CD4-positive, alpha-beta T cell treated with Interleukin-6 for 4 hours (primary cell): ENCODE data around the gene BYSL.
"Not testable (repeated sequence)": the region's sequence is repeated elsewhere in the genome, so short reads cannot be mapped to it uniquely, and the experiment has no call there.

Experiments used
- DNase-seq: peaks from one replicate; pipeline ENCODE4 v3.0.0-alpha.2; 2020; ENCODE audit warnings: mixed read lengths

The BYSL gene

DNA sequence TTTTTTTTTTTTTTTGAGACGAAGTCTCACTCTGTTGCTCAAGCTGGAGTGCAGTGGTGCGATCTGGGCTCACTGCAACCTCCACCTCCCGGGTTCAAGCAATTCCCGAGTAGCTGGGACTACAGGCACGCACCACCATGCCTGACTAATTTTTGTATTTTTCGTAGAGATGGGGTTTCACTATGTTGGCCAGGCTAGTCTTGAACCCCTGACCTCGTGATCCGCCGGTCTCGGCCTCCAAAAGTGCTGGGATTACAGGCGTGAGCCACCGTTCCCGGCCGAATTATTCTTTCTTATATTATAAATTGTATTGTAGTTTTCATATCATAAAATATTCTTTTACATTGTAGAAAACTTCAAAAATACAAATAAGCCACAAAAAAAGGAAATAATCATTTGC lies 21.6 kb downstream of the BYSL start:
- not testable (repeated sequence) for DNase-seq

DNA sequence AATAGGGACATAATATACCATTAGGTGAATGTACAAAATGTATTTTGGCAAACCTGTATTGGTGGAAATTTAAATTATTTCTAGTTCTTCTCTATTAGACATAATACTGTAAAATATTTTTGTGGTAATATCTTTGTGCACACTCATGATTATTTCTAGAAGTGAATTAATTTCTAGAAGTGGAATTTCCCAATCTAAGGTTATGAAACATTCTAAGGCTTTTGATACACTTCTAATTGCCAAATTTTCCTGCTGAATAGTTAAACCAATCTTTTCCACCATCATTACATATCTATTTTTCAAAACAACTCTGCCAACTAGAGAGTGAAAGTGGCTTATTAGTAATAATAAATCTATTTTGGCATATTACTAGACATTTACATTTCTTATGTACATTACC lies 22.2 kb downstream of the BYSL start:
- no peak for DNase-seq

DNA sequence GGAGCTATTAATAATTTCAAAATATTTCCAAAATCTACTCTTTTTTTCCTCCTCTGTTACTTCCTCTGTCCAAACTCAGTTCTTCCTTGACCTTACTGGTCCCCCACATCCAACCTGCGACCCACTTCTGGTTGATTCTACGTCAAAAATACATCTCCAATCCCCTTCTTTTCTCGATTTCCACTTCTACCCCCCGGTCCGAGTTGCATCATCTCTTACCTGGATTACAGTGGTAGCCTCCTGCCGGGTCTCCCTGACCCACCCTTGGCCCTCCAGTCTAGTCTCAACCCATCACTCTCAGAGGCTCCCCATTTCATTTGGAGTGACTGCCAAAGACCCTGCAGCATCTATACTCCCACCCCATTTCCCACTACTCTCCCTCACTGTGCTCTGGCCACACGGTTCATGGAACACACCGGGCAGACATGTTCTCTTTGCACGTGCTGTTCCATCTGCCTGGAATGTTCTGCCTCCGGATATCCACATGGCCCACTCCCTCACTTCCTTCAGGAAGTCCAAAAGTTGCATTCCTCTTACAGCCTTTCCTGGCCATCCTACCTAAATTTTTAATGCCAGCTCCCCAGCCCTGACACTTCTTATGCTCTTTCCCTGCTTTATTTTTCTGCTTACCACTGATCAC lies 26.4 kb downstream of the BYSL start:
- DNase-seq, result no peak

DNA sequence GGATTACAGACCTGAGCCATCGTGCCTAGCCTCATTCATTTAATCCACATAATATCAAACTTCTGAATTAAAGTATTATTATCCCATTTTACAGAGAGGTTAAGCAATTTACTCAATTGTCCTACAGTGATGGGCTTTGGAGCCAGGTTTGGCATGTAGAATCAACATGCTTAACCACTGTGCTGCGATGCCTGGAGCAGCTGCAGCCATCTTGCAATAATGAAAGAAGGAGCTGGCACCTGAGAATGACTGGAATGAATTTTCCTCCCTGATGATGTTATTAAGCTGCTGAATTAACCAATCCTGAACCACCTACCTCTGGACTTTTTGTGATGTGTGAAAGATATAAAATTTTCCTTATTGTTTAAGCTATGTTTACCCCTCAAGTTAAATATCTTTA lies 33.4 kb downstream of the BYSL start:
- no peak for DNase-seq

DNA sequence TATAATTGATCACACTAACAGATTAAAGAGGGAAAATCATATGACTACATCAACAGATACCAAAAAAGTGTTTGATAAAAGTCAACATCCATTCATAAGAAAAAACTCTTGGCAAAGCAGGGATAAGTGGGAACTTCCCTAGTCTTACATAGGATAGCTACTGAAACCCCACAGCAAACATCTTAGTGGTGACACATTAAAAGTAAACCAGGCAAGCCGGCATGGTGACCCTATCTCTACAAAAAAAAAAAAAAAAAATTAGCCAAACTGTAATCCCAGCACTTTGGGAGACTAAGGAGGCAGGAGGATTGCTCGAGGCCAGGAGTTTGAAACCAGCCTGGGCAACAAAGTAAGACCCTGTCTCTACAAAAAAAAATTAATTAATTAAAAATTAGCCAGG lies 34.1 kb downstream of the BYSL start:
- no peak for DNase-seq

DNA sequence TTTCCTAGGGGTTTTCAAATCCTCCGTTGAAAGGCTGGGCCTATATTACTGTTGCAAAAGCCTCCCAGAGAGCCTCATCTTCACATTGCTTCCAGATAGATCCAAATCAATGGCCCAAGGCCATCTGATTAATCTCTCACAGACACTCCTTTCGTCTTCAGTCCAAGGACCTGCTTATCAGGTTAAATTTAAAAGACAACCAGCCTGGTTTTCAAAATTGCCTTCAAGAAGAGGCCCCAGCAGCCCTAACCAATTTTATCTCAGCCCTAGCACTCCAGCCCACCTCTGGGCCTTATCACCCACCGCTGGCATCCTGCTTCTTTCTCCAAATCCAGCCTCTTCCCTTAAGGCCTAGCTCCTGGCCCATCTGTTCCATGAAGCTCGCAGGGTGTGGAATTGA lies 35.8 kb downstream of the BYSL start:
- DNase-seq, result no peak

DNA sequence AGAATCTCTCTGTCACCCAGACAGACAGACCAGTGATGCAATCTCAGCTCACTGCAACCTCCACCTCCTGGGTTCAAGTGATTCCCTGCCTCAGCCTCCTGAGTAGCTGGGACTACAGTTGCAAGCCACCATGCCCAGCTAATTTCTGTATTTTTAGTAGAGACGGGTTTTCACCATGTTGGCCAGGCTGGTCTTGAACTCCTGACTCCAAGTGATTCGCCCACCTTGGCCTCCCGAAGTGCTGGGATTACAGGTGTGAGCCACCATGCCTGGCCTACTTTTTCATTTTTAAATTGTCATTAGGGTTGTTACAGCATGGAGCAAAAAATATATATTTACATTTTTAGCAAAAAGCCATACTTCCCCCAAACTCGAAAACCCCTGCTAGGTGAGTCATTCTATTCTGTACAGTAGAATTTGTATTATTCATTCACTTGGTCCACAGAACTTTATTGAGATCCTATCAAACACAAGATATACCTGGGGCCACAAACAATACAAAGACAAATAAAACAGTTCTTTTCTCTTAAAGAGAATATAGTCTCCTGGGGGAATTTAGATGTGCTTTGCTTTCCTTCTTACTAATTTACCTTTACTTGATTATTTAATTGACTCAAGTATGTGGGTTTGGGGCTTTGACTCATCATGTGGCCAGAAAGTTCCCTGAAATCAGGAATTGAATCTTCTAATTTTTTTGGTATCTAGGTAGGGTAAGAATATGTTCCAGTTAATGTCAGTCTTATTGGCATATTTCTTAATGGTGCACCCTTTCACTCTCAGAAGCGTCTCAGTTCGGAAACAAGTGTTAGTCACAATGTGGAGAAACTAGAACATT lies 36.9 kb downstream of the BYSL start:
- peak; percentile 15 for DNase-seq

DNA sequence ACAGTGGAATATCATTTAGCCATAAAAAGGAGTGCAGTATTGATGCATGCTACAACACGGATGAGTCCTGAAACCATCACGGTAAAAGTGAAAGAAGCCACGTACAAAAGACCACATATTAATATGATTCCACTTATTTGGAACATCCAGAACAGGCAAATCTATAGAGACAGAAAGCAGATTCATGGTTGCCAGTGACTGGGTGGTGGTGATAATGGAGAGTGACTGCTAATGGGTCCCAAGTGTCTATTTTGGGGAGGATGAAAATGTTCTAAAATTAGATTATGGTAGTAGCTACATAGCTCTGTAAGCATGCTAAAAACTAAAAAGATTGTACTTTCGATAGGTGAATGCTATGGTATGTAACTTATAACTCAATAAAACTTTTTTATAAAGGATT lies 38.7 kb downstream of the BYSL start:
- DNase-seq, result no peak

DNA sequence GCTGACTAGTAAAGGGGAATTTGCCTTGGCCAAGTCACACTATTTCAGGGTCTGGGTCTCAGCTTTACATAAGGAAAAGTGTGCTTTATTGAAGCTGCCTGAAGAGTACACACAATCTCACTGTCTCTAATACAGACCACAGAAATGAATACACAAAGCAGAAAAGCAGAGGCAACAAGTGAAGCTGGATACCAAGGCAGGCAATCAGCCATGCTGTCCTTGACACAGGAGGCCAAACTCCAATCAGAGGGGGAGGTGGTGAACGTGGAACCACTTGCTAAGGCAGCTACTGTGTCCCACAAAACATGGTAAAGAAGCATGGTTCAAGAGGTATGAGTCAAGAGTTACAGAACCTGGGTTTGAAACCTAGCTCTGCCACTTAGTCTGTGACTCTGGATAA lies 42.1 kb downstream of the BYSL start:
- no peak for DNase-seq

DNA sequence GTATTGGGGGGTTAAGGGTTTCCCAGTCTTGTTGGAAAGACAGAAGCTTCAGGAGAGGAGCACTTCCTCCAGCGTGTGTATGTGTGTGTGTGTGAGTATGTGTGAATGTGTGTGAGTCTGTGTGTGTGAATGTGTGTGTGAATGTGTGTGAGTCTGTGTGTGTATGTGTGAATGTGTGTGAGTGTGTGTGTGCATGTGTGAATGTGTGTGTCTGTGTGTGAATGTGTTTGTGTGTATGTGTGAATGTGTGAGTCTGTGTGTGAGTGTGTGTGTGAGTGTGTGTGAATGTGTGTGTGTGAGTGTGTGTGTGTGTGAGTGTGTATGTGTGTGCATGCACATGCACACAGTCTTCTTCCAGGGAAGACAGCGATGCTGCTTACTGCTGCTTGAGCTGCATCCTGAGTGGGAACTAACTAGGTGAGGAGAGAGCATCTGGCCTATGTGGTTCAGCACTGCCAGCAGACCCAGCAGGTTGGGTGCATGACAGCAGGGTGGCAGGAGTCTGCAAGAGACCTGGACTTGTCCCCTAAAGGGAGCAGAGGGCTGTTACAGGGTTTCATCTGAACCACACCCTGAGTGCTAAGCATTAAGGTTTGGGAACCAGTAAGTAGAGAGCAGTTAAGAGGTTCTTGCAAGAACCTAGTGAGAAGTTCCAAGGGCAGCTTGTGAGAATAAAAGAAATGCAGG lies 43.0 kb downstream of the BYSL start:
- DNase-seq, result no peak

DNA sequence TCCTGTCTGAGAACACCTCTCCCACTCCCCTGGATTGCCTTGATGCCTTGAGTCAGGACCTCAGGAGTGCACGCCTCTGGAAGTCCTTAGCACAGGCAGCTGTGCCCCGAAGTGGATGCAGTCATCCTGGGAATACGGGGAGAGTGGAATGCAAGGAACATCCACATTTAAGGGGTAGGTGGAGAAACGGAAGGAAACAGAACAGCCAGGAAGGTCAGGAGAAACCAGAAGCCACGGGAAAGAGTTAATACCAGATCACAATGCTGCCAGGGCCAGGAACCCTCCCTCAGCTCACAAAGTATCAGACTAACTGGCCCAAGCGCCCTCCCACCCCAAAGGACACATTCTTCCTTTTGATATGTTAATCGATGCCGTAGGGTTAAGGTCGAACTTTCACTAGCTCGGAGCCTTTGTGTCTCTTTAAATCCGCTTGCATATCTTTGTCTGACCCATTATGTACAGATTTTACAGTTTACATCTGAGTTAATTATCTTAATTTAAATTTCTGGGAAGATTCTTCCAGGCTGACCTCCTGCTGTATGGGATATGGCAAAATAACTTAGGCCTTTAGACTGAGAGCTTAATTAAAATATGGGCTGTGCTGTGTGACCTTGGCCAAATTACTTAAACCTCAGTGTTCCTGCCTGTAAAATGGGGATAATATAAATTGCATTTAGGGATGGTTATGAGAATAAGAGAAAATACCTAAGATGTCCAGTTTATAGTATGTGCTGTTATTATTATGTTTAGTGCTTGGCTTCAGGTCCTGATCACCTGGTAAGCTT lies 44.3 kb downstream of the BYSL start:
- DNase-seq, result no peak

DNA sequence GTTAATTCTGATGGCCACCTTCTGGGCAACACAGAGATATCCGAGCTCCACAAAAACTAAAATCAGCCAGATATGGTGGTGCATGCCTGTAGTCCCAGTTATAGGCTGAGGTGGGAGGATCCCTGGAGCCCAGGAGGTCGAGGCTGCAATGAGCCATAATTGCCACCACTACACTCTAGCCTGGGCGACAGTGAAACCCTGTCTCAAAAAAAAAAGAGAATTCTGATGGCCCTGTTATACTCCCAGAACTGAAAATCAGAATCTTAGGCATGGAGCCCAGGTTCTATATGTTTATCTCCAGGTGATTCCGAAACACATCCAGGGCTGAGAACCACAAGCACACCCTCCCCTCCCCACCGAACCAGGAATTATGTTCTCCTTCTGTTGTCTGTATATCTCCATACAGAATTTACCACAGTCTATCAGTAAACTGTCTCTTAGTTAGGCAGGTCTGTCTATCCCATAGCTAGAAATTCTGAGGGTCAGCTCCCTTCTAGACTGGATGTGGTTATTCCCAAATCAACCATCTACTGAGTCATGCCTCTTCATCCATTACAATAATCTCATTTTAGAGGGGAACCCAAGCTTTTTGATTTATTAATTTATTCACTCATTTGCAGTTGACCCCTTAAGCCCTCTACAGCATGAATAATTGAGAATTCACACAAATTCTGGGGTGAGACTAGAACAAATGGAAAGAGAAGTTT lies 45.1 kb downstream of the BYSL start:
- no peak for DNase-seq

DNA sequence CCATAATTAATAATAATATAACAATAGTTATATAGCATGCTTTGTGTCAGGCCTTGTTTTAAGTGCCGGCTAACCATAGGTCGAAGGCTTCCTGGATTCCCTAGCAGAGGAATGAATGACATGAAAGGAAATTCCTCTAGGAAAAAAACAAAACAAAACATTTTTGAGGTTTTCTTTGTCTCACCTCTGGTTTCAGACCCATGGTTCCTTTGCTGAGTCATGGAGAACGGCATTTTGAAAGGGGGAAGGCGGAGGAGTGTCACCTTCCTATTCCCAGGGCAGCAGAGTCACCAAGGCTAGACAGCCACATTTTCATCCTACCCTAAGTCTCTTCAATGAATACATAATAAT lies 45.6 kb downstream of the BYSL start:
- no peak for DNase-seq

DNA sequence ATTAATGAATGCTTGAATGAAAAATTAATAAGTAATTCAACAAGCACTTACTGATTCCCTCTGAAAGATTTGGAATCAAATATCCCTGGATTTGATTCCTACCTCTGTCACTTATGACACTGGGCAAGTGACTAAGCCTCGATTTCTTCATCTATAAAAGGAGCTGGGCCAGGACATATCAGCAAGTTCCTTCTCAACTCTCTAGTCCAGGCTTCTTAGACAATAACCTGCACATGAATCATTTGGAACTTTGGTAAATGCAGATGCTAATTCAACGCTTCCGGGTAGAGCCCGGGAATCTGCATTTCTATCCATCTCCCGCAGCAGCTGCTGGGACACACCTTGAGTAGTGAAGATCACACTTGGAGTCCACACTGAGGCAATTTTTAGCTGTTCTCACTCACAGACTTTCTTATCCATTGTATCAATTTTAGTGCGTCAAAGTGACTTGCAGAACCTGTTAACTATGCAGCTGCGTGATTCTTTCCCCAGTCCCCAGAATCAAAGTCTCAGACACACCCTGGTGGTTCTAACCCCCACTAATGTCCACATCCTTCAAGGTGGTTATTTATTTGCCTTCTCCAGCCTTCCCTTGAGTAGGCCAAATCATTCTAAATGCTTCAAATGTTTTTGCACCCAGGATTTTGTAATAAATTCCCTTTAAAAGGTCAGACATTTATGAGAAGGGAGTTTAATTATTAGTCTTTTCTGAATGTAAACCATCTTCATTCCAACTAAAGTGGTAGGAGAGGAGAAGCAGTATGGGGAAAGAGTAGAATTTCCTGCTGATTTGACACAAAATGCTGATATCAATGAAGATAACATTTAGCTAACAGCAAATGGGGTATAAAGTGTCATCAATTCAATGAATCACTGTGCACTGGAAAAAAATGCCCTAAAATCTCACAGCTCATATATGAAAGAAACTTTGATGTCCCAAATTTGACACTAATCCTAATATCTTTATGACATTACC lies 46.3 kb downstream of the BYSL start:
- no peak for DNase-seq

DNA sequence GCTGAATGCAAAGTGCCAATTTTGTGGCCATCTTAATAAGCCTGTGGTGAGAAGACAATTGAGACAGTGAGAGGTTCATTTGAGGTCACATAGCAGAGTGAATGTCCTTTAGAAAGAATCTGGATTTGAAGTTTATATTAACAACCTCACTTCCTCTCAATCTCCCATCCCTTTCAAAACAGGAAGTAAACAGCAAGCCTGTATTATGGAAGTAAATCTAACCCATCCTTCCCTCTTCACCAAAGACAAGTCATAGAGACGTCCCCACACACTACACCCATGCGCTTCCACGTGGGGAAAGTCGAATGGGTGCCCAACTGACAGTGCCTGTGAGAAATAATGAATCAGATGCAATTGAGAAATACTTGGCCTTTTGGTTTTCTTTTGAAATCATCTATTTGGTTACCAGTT lies 49.1 kb downstream of the BYSL start:
- DNase-seq, result peak; percentile 18

DNA sequence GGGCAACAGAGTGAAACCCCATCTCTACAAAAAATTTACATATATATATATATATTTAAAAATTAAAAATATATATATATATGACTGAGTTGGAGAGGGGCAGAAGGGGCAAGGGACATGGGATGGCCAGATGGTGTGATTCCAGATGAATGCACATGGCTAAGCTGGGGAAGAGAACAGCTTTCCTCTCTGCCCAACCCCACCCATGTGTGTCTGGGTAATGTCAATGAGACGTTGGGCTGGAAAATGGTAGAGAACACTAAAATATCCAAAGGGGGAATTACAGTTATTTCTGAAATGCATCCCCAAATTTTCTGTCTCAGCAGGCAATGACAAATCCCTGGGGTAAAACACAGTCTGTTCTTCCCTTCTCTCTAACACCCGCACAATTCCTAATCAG lies 51.5 kb downstream of the BYSL start:
- DNase-seq, result no peak

DNA sequence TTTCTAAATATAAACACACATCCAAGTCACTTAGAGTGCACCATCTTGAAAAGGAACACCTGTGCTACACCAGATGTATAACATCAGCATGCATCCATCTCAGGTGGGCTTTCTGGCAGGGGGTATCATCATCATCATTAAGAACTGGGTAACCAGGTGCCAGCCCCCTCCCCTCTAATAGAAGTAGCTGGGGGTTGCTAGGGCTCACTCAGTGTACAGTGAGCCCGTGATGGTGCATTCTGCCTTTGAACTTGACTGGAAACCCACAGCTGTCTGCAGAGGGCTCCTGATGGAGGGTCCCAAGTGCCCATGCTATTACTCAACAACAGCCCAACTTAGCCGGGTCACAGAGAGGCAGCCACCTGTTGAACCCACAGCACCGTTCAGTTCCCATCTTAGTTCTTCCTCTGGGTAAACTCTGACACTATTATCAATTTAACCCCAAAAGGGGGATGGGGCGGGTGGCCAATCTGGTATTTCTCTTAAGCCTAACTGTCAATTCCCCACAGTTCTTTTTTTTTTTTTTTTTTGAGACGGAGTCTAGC lies 53.1 kb downstream of the BYSL start:
- no peak for DNase-seq

DNA sequence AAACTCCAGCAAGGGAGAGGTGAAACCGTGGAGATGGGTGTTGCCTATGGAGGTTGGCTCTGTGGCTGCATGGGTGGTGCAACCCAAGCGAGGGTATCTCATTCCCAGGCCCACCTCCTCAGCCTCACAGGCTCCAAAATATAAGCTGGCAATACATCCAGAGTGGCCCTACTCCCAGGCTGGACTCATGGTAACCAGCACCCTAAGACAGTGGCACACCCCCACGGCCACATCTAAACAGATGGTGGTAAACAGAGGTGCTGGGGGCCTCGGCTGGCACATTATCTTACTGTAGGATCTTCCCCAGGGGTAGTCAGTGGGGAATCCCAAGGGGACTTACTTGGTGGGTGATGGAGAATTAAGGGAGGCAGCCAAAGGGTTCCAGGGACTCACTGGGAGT lies 54.0 kb downstream of the BYSL start:
- DNase-seq, result no peak

DNA sequence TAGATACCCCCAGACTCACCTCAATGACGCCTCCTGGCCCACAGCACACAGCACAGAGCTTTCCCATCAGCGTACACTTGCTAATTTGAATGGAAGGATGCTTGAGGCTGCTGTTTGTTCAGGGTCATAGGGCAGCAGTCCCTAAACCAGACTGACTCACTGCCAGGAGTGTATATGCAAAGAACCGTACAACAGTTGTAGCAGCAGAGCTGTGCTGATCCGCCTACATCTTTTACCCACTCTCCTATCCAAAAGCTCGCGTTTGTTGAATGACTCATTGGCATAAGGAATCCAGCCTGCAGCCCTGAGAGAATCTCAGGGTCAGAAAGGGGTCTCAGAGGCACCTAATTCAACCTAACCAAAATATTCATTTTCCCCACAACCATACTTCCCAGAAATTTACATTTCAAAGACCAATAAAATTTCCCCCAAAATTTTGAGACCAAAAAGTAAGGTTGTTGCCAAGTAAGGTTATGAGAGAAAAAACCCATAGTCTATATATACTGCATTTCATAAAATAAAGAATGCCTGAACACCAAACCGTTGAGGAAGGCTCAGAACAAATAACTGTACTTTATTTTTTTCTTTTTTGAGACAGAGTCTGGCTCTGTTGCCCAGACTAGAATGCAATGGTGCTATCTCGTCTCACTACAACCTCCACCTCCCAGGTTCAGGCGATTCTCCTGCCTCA lies 55.6 kb downstream of the BYSL start:
- peak; percentile 31 for DNase-seq
